Measurements from ENCODE around the gene CDC27.

DNA sequence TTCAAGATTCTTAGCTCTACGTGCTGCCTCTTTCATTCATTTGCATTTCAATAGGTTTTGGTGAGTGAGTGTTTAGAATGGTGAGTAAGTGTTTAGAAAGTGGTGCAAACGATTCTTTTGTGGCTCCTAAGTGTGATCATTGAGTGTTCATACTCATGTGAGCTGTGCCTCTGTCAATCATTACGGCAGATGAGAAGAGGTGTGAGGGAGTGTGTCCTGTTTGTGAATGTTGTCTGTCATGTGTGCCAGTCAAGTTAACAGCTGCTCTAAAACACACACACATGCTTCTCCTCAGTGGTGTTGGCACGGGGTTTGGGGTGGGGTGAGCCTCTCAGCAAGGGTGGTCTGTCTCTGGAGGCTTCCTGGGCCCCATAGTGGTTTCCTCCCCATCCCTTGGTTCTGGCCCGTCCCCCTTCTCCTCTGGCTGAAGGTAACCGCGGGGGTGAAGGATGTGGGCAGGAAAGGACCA, 31.5 kb upstream of the CDC27 start:
- TF ChIP-seq CTCF (IDR thresholded peaks at IDR 0.05) = no peak
- TF ChIP-seq EP300 (IDR thresholded peaks at IDR 0.05) = no peak
